CD4-positive, alpha-beta T cell (primary cell): ENCODE measurements around the gene TPCN2. TPM values are rescaled to one million over a fixed set of nuclear protein-coding genes. Genes with fewer than 3 reads are reported as not detected.

Source experiments
- ATAC-seq: fragments of 200-7000 bp; cut with Tn5 transposase; one replicate; pipeline ENCODE4 v1.10.0; 2022; ENCODE audit warnings: mild to moderate bottlenecking; ENCODE audit not compliant: poor library complexity
- CTCF ChIA-PET: fragments of 350-600 bp; sonication (Branson Sonifier 250); formaldehyde crosslinking; loops from one replicate; lab custom pipeline; 2021; ENCODE audit warnings: antibody characterized with exemption, inconsistent platforms; lab: Charles Lee
- POLR2A ChIA-PET: fragments of 350-600 bp; sonication (Branson Sonifier 250); formaldehyde crosslinking; loops from one replicate; lab custom pipeline; 2021; ENCODE audit warnings: antibody characterized with exemption, inconsistent platforms; lab: Charles Lee
- DNase-seq, 14 experiments: peaks; one replicate each; pipeline ENCODE4 v3.0.0-alpha.2; 2013 to 2020; ENCODE audit warnings: mixed read lengths in 2 of 14
- H3K27ac ChIP-seq, 2 donors: one replicate each; pipeline versions ENCODE4 v1.5.1 to v1.7.0; 2013; ENCODE audit warnings: low read length in 2 of 2, low read depth in 1 of 2, mild to moderate bottlenecking in 1 of 2
- H3K27me3 ChIP-seq, 2 experiments: 1 replicate in 1 of 2; 2 replicates in 1 of 2; pipeline versions ENCODE4 v1.6.1 to v1.7.0; 2013; ENCODE audit warnings: low read length in 2 of 2, control low read depth in 1 of 2, mild to moderate bottlenecking in 1 of 2, moderate library complexity in 1 of 2; ENCODE audit not compliant: insufficient read depth in 2 of 2, control insufficient read depth in 1 of 2
- H3K36me3 ChIP-seq: one replicate; pipeline ENCODE4 v1.6.1; 2013; ENCODE audit warnings: low read length, control low read depth; ENCODE audit not compliant: insufficient read depth
- H3K4me1 ChIP-seq: one replicate; pipeline ENCODE4 v1.6.1; 2013; ENCODE audit warnings: low read length, control low read depth; ENCODE audit not compliant: insufficient read depth
- H3K4me3 ChIP-seq: one replicate; pipeline ENCODE4 v1.5.1; 2013; ENCODE audit warnings: mild to moderate bottlenecking, low read length, moderate library complexity
- H3K9me3 ChIP-seq, 2 experiments: 1 replicate in 1 of 2; 2 replicates in 1 of 2; pipeline versions ENCODE4 v1.6.1 to v1.7.0; 2013; ENCODE audit warnings: low read length in 2 of 2, mild to moderate bottlenecking in 2 of 2, control low read depth in 1 of 2, moderate library complexity in 1 of 2; ENCODE audit not compliant: control insufficient read depth in 1 of 2, insufficient read depth in 1 of 2
- H3K27ac Mint-ChIP-seq: one replicate; pipeline ENCODE4 v1.8.0; 2020; ENCODE audit warnings: mixed read lengths
- H3K27me3 Mint-ChIP-seq: one replicate; pipeline ENCODE4 v1.8.0; 2021; ENCODE audit warnings: mixed read lengths
- H3K36me3 Mint-ChIP-seq: one replicate; pipeline ENCODE4 v1.8.0; 2021; ENCODE audit warnings: low read depth, mixed read lengths
- H3K4me1 Mint-ChIP-seq: one replicate; pipeline ENCODE4 v1.8.0; 2021; ENCODE audit warnings: low read depth, mixed read lengths
- H3K4me3 Mint-ChIP-seq: one replicate; pipeline ENCODE4 v1.8.0; 2020; ENCODE audit warnings: mild to moderate bottlenecking, mixed read lengths
- H3K9me3 Mint-ChIP-seq: one replicate; pipeline ENCODE4 v1.8.0; 2020; ENCODE audit warnings: mixed read lengths
- CTCF ChIP-seq: fragments of 200-600 bp; IDR thresholded peaks from one replicate; pipeline ENCODE4 v1.8.0; 2022; ENCODE audit warnings: antibody characterized with exemption, mild to moderate bottlenecking
- intact Hi-C, 2 experiments: fragments of 100-400 bp; cut with DNase I in 1 of 2; cut with micrococcal nuclease in 1 of 2; formaldehyde crosslinking; loops; one replicate each; pipeline versions ENCODE4 v1.15.1 to v1.9.0; 2023 to 2025; cut with DNase I, micrococcal nuclease
- total RNA-seq, 174 experiments: library from RNA in 2 of 174; stranded (reverse) in 2 of 174; gene quantifications; one replicate each; pipeline ENCODE4 v1.2.3 and lab custom pipeline; 2021 to 2026

The TPCN2 gene
- total RNA-seq, 2 experiments from 2014 or later: 10.2 to 11.5 TPM

- Histone ChIP-seq H3K36me3 (no peaks in the 10 kb centered on the region), H3K27ac (no peak overlapping the region), H3K27me3 (no peaks in the 10 kb centered on the region), H3K4me1 (no peaks in the 10 kb centered on the region), H3K9me3 (peaks cover 0 to 4% of the 10 kb centered on the region in 2 experiments), H3K4me3 (no peak overlapping the region)
- ATAC-seq (no peak), DNase-seq (no peak)
- no peak for TF ChIP-seq CTCF
- H3K4me1 Mint-ChIP-seq: peaks cover 13% of the 10 kb centered on the region
- no peaks in the 10 kb centered on the region for H3K27me3 Mint-ChIP-seq
- H3K36me3 Mint-ChIP-seq: no peaks in the 10 kb centered on the region
- no peaks in the 10 kb centered on the region for H3K9me3 Mint-ChIP-seq
- ChIA-PET CTCF (no interaction called here), POLR2A (no interaction called here)
- intact Hi-C loops: no loop called here
- no peak overlapping the region for H3K4me3 Mint-ChIP-seq
- no peak overlapping the region for H3K27ac Mint-ChIP-seq
Observed at GRCh38 chr11:69114811-69115523, 66.2 kb downstream of the TPCN2 start.

- ATAC-seq: no peak
- H3K27me3 ChIP-seq: no peaks in the 10 kb centered on the region
- POLR2A ChIA-PET: no interaction called here
- Mint-ChIP-seq H3K27me3 (no peaks in the 10 kb centered on the region), H3K4me3 (no peak overlapping the region), H3K36me3 (no peaks in the 10 kb centered on the region), H3K4me1 (peaks cover 16% of the 10 kb centered on the region), H3K9me3 (no peaks in the 10 kb centered on the region), H3K27ac (no peak overlapping the region)
- H3K4me1 ChIP-seq: peaks cover 3% of the 10 kb centered on the region
- DNase-seq: no peak
- H3K36me3 ChIP-seq: no peaks in the 10 kb centered on the region
- CTCF ChIA-PET: no interaction called here
- no peak for TF ChIP-seq CTCF
- intact Hi-C loops: no loop called here
- peaks cover 0 to 4% of the 10 kb centered on the region in 2 experiments for H3K9me3 ChIP-seq
- H3K4me3 ChIP-seq: no peak overlapping the region
- H3K27ac ChIP-seq: no peak overlapping the region
Observed at GRCh38 chr11:69115586-69116560, 67.1 kb downstream of the TPCN2 start.

- DNase-seq (no peak), ATAC-seq (no peak)
- H3K4me3 Mint-ChIP-seq: no peak overlapping the region
- no peaks in the 10 kb centered on the region for H3K27me3 Mint-ChIP-seq
- no peak for TF ChIP-seq CTCF
- POLR2A ChIA-PET: no interaction called here
- Histone ChIP-seq H3K27ac (no peak overlapping the region), H3K27me3 (no peaks in the 10 kb centered on the region), H3K4me1 (peaks cover 11% of the 10 kb centered on the region), H3K4me3 (no peak overlapping the region), H3K36me3 (no peaks in the 10 kb centered on the region), H3K9me3 (peaks cover 0 to 4% of the 10 kb centered on the region in 2 experiments)
- no peaks in the 10 kb centered on the region for H3K36me3 Mint-ChIP-seq
- no peak overlapping the region for H3K27ac Mint-ChIP-seq
- no peaks in the 10 kb centered on the region for H3K9me3 Mint-ChIP-seq
- CTCF ChIA-PET: no interaction called here
- H3K4me1 Mint-ChIP-seq: peaks cover 24% of the 10 kb centered on the region
- intact Hi-C loops: no loop called here
Observed at GRCh38 chr11:69116671-69117070, 67.9 kb downstream of the TPCN2 start.
